Duodenal mucosa (tissue), 2 donors: ENCODE results near the gene CALB2.

Experiments
- H3K27ac ChIP-seq: one replicate; pipeline ENCODE4 v1.7.0; 2013; ENCODE audit warnings: low read depth, low read length
- H3K27me3 ChIP-seq, 2 donors: one replicate each; pipeline ENCODE4 v1.7.0; 2013; ENCODE audit warnings: low read length in 2 of 2, control low read depth in 1 of 2; ENCODE audit not compliant: insufficient read depth in 2 of 2, control insufficient read depth in 1 of 2
- H3K36me3 ChIP-seq, 2 donors: one replicate each; pipeline ENCODE4 v1.7.0; 2013; ENCODE audit warnings: low read length in 2 of 2, control low read depth in 1 of 2; ENCODE audit not compliant: insufficient read depth in 2 of 2, control insufficient read depth in 1 of 2
- H3K4me1 ChIP-seq, 2 donors: one replicate each; pipeline ENCODE4 v1.7.0; 2013; ENCODE audit warnings: low read length in 2 of 2, control low read depth in 1 of 2; ENCODE audit not compliant: insufficient read depth in 2 of 2, control insufficient read depth in 1 of 2
- H3K4me3 ChIP-seq, 2 donors: one replicate each; pipeline ENCODE4 v1.7.0; 2013; ENCODE audit warnings: low read length in 2 of 2, low read depth in 1 of 2
- H3K9ac ChIP-seq, 2 donors: one replicate each; pipeline ENCODE4 v1.7.0; 2013; ENCODE audit warnings: low read length in 2 of 2, low read depth in 1 of 2
- H3K9me3 ChIP-seq, 2 donors: one replicate each; pipeline ENCODE4 v1.7.0; 2013; ENCODE audit warnings: low read length in 2 of 2, control low read depth in 1 of 2; ENCODE audit not compliant: control insufficient read depth in 1 of 2

CALB2 gene

GRCh38 chr16:71339236-71340171 lies 19.0 kb upstream of the CALB2 start:
- Histone ChIP-seq H3K36me3 (no peaks in the 10 kb centered on the region), H3K9me3 (no peaks in the 10 kb centered on the region), H3K27ac (no peak overlapping the region), H3K9ac (no peak overlapping the region), H3K4me1 (no peaks in the 10 kb centered on the region), H3K4me3 (no peak overlapping the region), H3K27me3 (no peaks in the 10 kb centered on the region)

- Histone ChIP-seq H3K9ac (no peak overlapping the region), H3K9me3 (no peaks in the 10 kb centered on the region), H3K27ac (no peak overlapping the region), H3K4me3 (no peak overlapping the region), H3K4me1 (no peaks in the 10 kb centered on the region), H3K36me3 (no peaks in the 10 kb centered on the region), H3K27me3 (no peaks in the 10 kb centered on the region)
Measured at GRCh38 chr16:71340406-71340805, 18.1 kb upstream of the CALB2 start.

- H3K4me3 ChIP-seq = no peak overlapping the region
- H3K9ac ChIP-seq = no peak overlapping the region
- no peaks in the 10 kb centered on the region for H3K36me3 ChIP-seq
- H3K4me1 ChIP-seq = no peaks in the 10 kb centered on the region
- H3K27me3 ChIP-seq = no peaks in the 10 kb centered on the region
- H3K9me3 ChIP-seq = no peaks in the 10 kb centered on the region
- no peak overlapping the region for H3K27ac ChIP-seq
Measured at GRCh38 chr16:71341881-71342280, 16.6 kb upstream of the CALB2 start.

GRCh38 chr16:71343078-71343477 lies 15.4 kb upstream of the CALB2 start:
- Histone ChIP-seq H3K4me3 (no peak overlapping the region), H3K9me3 (no peaks in the 10 kb centered on the region), H3K4me1 (no peaks in the 10 kb centered on the region), H3K36me3 (no peaks in the 10 kb centered on the region), H3K27ac (no peak overlapping the region), H3K27me3 (no peaks in the 10 kb centered on the region), H3K9ac (no peak overlapping the region)

- no peak overlapping the region for H3K4me3 ChIP-seq
- no peaks in the 10 kb centered on the region for H3K4me1 ChIP-seq
- H3K27ac ChIP-seq = no peak overlapping the region
- H3K27me3 ChIP-seq = no peaks in the 10 kb centered on the region
- no peaks in the 10 kb centered on the region for H3K9me3 ChIP-seq
- no peaks in the 10 kb centered on the region for H3K36me3 ChIP-seq
- no peak overlapping the region for H3K9ac ChIP-seq
Measured at GRCh38 chr16:71344315-71344905, 14.1 kb upstream of the CALB2 start.

GRCh38 chr16:71345031-71345430 lies 13.5 kb upstream of the CALB2 start:
- H3K36me3 ChIP-seq = no peaks in the 10 kb centered on the region
- H3K4me3 ChIP-seq = no peak overlapping the region
- H3K9me3 ChIP-seq = no peaks in the 10 kb centered on the region
- H3K9ac ChIP-seq = no peak overlapping the region
- no peaks in the 10 kb centered on the region for H3K4me1 ChIP-seq
- H3K27me3 ChIP-seq = no peaks in the 10 kb centered on the region
- no peak overlapping the region for H3K27ac ChIP-seq

GRCh38 chr16:71347146-71347545 lies 11.4 kb upstream of the CALB2 start:
- Histone ChIP-seq H3K9me3 (no peaks in the 10 kb centered on the region), H3K4me1 (no peaks in the 10 kb centered on the region), H3K4me3 (no peak overlapping the region), H3K9ac (no peak overlapping the region), H3K27me3 (no peaks in the 10 kb centered on the region), H3K36me3 (no peaks in the 10 kb centered on the region), H3K27ac (no peak overlapping the region)

GRCh38 chr16:71348262-71349085 lies 10.0 kb upstream of the CALB2 start:
- Histone ChIP-seq H3K27ac (no peak overlapping the region), H3K4me3 (no peak overlapping the region), H3K27me3 (no peaks in the 10 kb centered on the region), H3K9ac (no peak overlapping the region), H3K36me3 (no peaks in the 10 kb centered on the region), H3K4me1 (no peaks in the 10 kb centered on the region), H3K9me3 (no peaks in the 10 kb centered on the region)

- Histone ChIP-seq H3K9me3 (no peaks in the 10 kb centered on the region), H3K4me3 (no peak overlapping the region), H3K4me1 (no peaks in the 10 kb centered on the region)
Measured at GRCh38 chr16:71350821-71351557, 7.5 kb upstream of the CALB2 start.

More at GRCh38 chr16:71350821-71351557, 7.5 kb upstream of the CALB2 start:
- H3K36me3 ChIP-seq = no peaks in the 10 kb centered on the region
- no peak overlapping the region for H3K9ac ChIP-seq
- no peak overlapping the region for H3K27ac ChIP-seq
- H3K27me3 ChIP-seq = no peaks in the 10 kb centered on the region
